Keratinocyte (primary cell): ENCODE results near the gene MTCL1.

Experiments used
- EZH2 ChIP-seq: IDR thresholded peaks from one replicate; pipeline ENCODE4 v1.6.1; 2012; ENCODE audit warnings: inconsistent platforms, mild to moderate bottlenecking, low read length, moderate library complexity
- TF ChIP-seq, protein P1 (sequence below), 3 experiments: IDR thresholded peaks in 1 of 3; conservative IDR thresholded peaks in 1 of 3; optimal IDR thresholded peaks in 1 of 3; 2 replicates in 2 of 3; 3 replicates in 1 of 3; pipeline versions ENCODE3 to v1.5.1; 2011; ENCODE audit warnings: low read length in 3 of 3, mild to moderate bottlenecking in 3 of 3, moderate library complexity in 2 of 3, control low read depth in 1 of 3, inconsistent platforms in 1 of 3; ENCODE audit not compliant: insufficient read depth in 2 of 3; ENCODE audit errors: extremely low read depth in 1 of 3

DNA sequence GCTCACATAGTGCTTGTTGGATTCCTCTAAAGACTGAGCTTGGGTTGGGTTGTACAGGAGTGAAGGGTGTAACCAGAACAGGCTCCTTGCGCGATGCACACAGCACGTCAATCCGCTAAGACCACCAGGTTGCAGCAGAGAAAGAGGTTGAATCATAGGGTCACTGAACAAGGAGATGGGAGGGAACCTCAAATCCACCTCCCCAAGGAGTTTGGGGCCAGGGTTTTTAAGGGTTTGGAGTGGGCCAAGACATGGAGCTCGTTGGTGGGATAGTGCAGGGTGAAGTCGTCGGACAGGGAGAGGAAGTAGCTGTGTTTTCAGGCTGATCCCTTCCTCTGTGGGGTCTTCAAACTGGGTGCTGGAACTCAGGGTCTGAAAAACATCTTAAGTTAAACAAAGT, 20.8 kb upstream of the MTCL1 start:
- TF ChIP-seq, protein P1, sequence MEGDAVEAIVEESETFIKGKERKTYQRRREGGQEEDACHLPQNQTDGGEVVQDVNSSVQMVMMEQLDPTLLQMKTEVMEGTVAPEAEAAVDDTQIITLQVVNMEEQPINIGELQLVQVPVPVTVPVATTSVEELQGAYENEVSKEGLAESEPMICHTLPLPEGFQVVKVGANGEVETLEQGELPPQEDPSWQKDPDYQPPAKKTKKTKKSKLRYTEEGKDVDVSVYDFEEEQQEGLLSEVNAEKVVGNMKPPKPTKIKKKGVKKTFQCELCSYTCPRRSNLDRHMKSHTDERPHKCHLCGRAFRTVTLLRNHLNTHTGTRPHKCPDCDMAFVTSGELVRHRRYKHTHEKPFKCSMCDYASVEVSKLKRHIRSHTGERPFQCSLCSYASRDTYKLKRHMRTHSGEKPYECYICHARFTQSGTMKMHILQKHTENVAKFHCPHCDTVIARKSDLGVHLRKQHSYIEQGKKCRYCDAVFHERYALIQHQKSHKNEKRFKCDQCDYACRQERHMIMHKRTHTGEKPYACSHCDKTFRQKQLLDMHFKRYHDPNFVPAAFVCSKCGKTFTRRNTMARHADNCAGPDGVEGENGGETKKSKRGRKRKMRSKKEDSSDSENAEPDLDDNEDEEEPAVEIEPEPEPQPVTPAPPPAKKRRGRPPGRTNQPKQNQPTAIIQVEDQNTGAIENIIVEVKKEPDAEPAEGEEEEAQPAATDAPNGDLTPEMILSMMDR (optimal IDR thresholded peaks at IDR 0.05 in 1 of 3, IDR thresholded peaks at IDR 0.05 in 1 of 3, conservative IDR thresholded peaks at IDR 0.05 in 1 of 3; ENCODE audit: extremely low read depth in 1 of 3, insufficient read depth in 2 of 3, low read length in 3 of 3) = no peak
- no peak for TF ChIP-seq EZH2
